ENCODE data around the gene COA1. TPM values are rescaled to one million over a fixed set of nuclear protein-coding genes. Genes with fewer than 3 reads are reported as not detected.

Gene COA1
- total and polyA plus RNA-seq, 2 donors = 71.5 to 89.2 TPM

DNA sequence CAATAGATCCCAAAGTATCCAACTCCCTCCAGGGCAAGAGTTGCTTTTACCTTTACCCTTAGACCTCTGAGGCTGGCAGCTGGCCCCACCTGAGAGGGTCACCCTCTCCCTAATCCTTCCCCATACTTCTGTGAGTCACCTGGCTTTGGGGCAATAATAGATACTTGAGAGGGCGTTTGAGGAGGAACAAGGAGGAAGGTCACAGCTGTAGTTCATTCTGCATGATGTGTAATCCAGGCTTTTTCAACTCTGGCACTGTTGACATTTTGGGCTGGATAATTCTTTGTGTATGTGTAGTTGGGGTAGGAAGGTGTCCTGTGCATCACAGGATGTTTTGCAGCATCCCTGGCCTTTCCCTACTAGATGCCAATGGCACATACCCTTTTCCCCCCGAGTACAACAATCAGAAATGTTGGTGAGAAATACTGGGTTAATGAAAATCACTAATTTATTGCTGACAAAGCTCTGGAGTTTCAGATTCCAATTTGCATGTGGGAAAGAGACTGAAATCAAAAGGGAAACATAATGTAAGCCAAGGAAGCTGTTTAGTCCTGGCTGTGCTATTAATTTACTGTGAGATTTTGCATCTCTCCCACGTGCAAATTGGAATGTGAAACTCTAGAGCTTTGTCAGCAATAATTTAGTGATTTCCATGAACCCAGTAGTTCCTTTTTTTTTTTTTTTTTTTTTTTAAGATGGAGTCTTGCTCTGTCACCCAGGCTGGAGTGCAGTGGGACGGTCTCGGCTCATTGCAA, 32.8 kb upstream of the COA1 start:
- Histone ChIP-seq H3K4me3 (ENCODE audit: low read length in 2 of 2) (no peak overlapping the region), H3K9me3 (ENCODE audit: control insufficient read depth in 2 of 2, insufficient read depth in 1 of 2, low read length in 1 of 2) (no peaks in the 10 kb centered on the region), H3K36me3 (ENCODE audit: control insufficient read depth in 2 of 2, insufficient read depth in 2 of 2, low read length in 1 of 2) (no peaks in the 10 kb centered on the region), H3K4me1 (ENCODE audit: control insufficient read depth in 2 of 2, insufficient read depth in 2 of 2, low read length in 2 of 2) (peaks cover 2 to 15% of the 10 kb centered on the region in 2 donors), H3K27ac (ENCODE audit: low read depth in 1 of 2, low read length in 1 of 2) (peak overlapping the region in 1 of 2 donors; percentile 11), H3K27me3 (ENCODE audit: control insufficient read depth in 2 of 2, insufficient read depth in 1 of 2, low read length in 1 of 2) (peaks cover 0 to 15% of the 10 kb centered on the region in 2 donors)
- 82% methylated on average over 5 of the region's 5 CpGs for WGBS
- no peak for DNase-seq (ENCODE audit: low read depth in 6 of 9, low spot score in 9 of 9)

DNA sequence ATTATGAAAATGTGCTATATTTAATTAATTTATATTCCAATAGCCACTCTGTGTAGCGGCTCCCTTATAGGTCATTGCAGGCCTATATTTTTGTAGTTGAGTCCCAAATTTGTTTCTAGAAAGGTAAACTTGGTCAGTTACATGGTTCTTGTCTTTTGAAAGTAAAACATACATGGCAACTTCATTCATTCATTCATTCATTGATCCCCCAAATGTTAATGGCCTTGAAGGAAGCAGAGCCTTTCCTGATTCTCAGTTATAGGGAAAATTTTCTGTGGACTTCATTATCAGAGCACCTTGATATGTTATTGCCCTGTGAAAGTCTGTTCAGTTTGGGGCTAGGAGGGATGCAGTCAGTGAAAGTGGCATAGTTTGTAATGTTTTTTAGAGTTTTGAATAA, 32.1 kb upstream of the COA1 start:
- H3K27me3 ChIP-seq (ENCODE audit: control insufficient read depth in 2 of 2, insufficient read depth in 1 of 2, low read length in 1 of 2) = peaks cover 0 to 15% of the 10 kb centered on the region in 2 donors
- H3K4me1 ChIP-seq (ENCODE audit: control insufficient read depth in 2 of 2, insufficient read depth in 2 of 2, low read length in 2 of 2) = peaks cover 2 to 15% of the 10 kb centered on the region in 2 donors
- no peaks in the 10 kb centered on the region for H3K36me3 ChIP-seq (ENCODE audit: control insufficient read depth in 2 of 2, insufficient read depth in 2 of 2, low read length in 1 of 2)
- no peak overlapping the region for H3K4me3 ChIP-seq (ENCODE audit: low read length in 2 of 2)
- no peak overlapping the region for H3K27ac ChIP-seq (ENCODE audit: low read depth in 1 of 2, low read length in 1 of 2)
- H3K9me3 ChIP-seq (ENCODE audit: control insufficient read depth in 2 of 2, insufficient read depth in 1 of 2, low read length in 1 of 2) = no peaks in the 10 kb centered on the region
- WGBS = 95% methylated on average over 1 of the region's 1 CpG
- DNase-seq (ENCODE audit: low read depth in 6 of 9, low spot score in 9 of 9) = no peak

- no peaks in the 10 kb centered on the region for H3K36me3 ChIP-seq (ENCODE audit: control insufficient read depth in 2 of 2, insufficient read depth in 2 of 2, low read length in 1 of 2)
- H3K4me3 ChIP-seq (ENCODE audit: low read length in 2 of 2) = no peak overlapping the region
- peaks cover 2 to 15% of the 10 kb centered on the region in 2 donors for H3K4me1 ChIP-seq (ENCODE audit: control insufficient read depth in 2 of 2, insufficient read depth in 2 of 2, low read length in 2 of 2)
- peaks cover 0 to 15% of the 10 kb centered on the region in 2 donors for H3K27me3 ChIP-seq (ENCODE audit: control insufficient read depth in 2 of 2, insufficient read depth in 1 of 2, low read length in 1 of 2)
- H3K9me3 ChIP-seq (ENCODE audit: control insufficient read depth in 2 of 2, insufficient read depth in 1 of 2, low read length in 1 of 2) = no peaks in the 10 kb centered on the region
- WGBS = 99% methylated on average over 5 of the region's 5 CpGs
- H3K27ac ChIP-seq (ENCODE audit: low read depth in 1 of 2, low read length in 1 of 2) = no peak overlapping the region
- DNase-seq (ENCODE audit: low read depth in 6 of 9, low spot score in 9 of 9) = no peak
Measured at GRCh38 chr7:43760861-43761260, 31.5 kb upstream of the COA1 start.

- Histone ChIP-seq H3K27ac (ENCODE audit: low read depth in 1 of 2, low read length in 1 of 2) (peak overlapping the region; percentile 22 to 32), H3K9me3 (ENCODE audit: control insufficient read depth in 2 of 2, insufficient read depth in 1 of 2, low read length in 1 of 2) (no peaks in the 10 kb centered on the region), H3K27me3 (ENCODE audit: control insufficient read depth in 2 of 2, insufficient read depth in 1 of 2, low read length in 1 of 2) (peaks cover 0 to 15% of the 10 kb centered on the region in 2 donors), H3K36me3 (ENCODE audit: control insufficient read depth in 2 of 2, insufficient read depth in 2 of 2, low read length in 1 of 2) (no peaks in the 10 kb centered on the region), H3K4me3 (ENCODE audit: low read length in 2 of 2) (peak overlapping the region; percentile 48 to 85), H3K4me1 (ENCODE audit: control insufficient read depth in 2 of 2, insufficient read depth in 2 of 2, low read length in 2 of 2) (peaks cover 2 to 7% of the 10 kb centered on the region in 2 donors)
- DNase-seq (ENCODE audit: low read depth in 6 of 9, low spot score in 9 of 9) = peak in 3 of 9 donors; percentile 15 to 59 (median 28)
- WGBS = 7% methylated on average over 56 of the region's 56 CpGs
Measured at GRCh38 chr7:43758822-43759683, 29.7 kb upstream of the COA1 start.

- 3% methylated on average over 67 of the region's 67 CpGs for WGBS
- DNase-seq (ENCODE audit: low read depth in 6 of 9, low spot score in 9 of 9) = peak in 3 of 9 donors; percentile 33 to 64 (median 44)
- H3K27ac ChIP-seq (ENCODE audit: low read depth in 1 of 2, low read length in 1 of 2) = peak within 1 kb of the TSS; percentile 22 to 38
- H3K4me1 ChIP-seq (ENCODE audit: control insufficient read depth in 2 of 2, insufficient read depth in 2 of 2, low read length in 2 of 2) = peaks cover 2 to 5% of the 10 kb centered on the region in 2 donors
- H3K9me3 ChIP-seq (ENCODE audit: control insufficient read depth in 2 of 2, insufficient read depth in 1 of 2, low read length in 1 of 2) = no peaks in the 10 kb centered on the region
- H3K4me3 ChIP-seq (ENCODE audit: low read length in 2 of 2) = peak within 1 kb of the TSS; percentile 48 to 85
- peaks cover 0 to 15% of the 10 kb centered on the region in 2 donors for H3K27me3 ChIP-seq (ENCODE audit: control insufficient read depth in 2 of 2, insufficient read depth in 1 of 2, low read length in 1 of 2)
- no peaks in the 10 kb centered on the region for H3K36me3 ChIP-seq (ENCODE audit: control insufficient read depth in 2 of 2, insufficient read depth in 2 of 2, low read length in 1 of 2)
Measured at GRCh38 chr7:43758029-43758821, 28.9 kb upstream of the COA1 start, which contains the start of gene BLVRA. Gene BLVRA, plus strand, starts transcription at chr7:43758680. Its CDS starts 12,479 bp downstream, at chr7:43771159.

GRCh38 chr7:43757073-43757720, 27.9 kb upstream of the COA1 start:
- no peaks in the 10 kb centered on the region for H3K36me3 ChIP-seq (ENCODE audit: control insufficient read depth in 2 of 2, insufficient read depth in 2 of 2, low read length in 1 of 2)
- H3K27me3 ChIP-seq (ENCODE audit: control insufficient read depth in 2 of 2, insufficient read depth in 1 of 2, low read length in 1 of 2) = peaks cover 0 to 15% of the 10 kb centered on the region in 2 donors
- no peak overlapping the region for H3K27ac ChIP-seq (ENCODE audit: low read depth in 1 of 2, low read length in 1 of 2)
- no peak for DNase-seq (ENCODE audit: low read depth in 6 of 9, low spot score in 9 of 9)
- H3K9me3 ChIP-seq (ENCODE audit: control insufficient read depth in 2 of 2, insufficient read depth in 1 of 2, low read length in 1 of 2) = no peaks in the 10 kb centered on the region
- 96% methylated on average over 2 of the region's 2 CpGs for WGBS
- H3K4me3 ChIP-seq (ENCODE audit: low read length in 2 of 2) = no peak overlapping the region
- peaks cover 2 to 5% of the 10 kb centered on the region in 2 donors for H3K4me1 ChIP-seq (ENCODE audit: control insufficient read depth in 2 of 2, insufficient read depth in 2 of 2, low read length in 2 of 2)

GRCh38 chr7:43756368-43757072, 27.2 kb upstream of the COA1 start:
- Histone ChIP-seq H3K27me3 (ENCODE audit: control insufficient read depth in 2 of 2, insufficient read depth in 1 of 2, low read length in 1 of 2) (peaks cover 0 to 15% of the 10 kb centered on the region in 2 donors), H3K9me3 (ENCODE audit: control insufficient read depth in 2 of 2, insufficient read depth in 1 of 2, low read length in 1 of 2) (no peaks in the 10 kb centered on the region), H3K4me3 (ENCODE audit: low read length in 2 of 2) (no peak overlapping the region), H3K27ac (ENCODE audit: low read depth in 1 of 2, low read length in 1 of 2) (no peak overlapping the region), H3K4me1 (ENCODE audit: control insufficient read depth in 2 of 2, insufficient read depth in 2 of 2, low read length in 2 of 2) (peaks cover 2 to 5% of the 10 kb centered on the region in 2 donors), H3K36me3 (ENCODE audit: control insufficient read depth in 2 of 2, insufficient read depth in 2 of 2, low read length in 1 of 2) (no peaks in the 10 kb centered on the region)
- 89% methylated on average over 1 of the region's 1 CpG for WGBS
- no peak for DNase-seq (ENCODE audit: low read depth in 6 of 9, low spot score in 9 of 9)

DNA sequence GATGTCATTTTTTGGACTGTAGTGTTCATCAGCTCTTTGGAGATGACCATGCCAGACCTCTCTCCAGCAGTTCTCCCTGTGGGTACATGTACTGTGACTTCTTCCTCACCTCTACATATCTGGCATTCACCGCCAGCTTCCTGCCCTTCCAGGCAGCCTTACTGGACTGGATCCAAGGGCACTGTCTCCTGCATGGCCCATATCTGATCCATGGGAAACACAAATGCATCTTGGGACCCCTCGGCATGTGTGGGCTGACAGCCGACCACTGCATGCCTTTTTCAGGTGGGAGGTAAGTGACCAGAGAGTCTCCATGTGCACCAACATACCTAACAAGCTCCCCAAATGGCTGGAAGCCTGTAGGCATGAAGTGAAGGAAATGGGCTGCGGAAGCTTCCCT, 25.3 kb upstream of the COA1 start:
- WGBS = 98% methylated on average over 4 of the region's 4 CpGs
- H3K4me3 ChIP-seq (ENCODE audit: low read length in 2 of 2) = no peak overlapping the region
- DNase-seq (ENCODE audit: low read depth in 6 of 9, low spot score in 9 of 9) = no peak
- peaks cover 1 to 6% of the 10 kb centered on the region in 2 donors for H3K9me3 ChIP-seq (ENCODE audit: control insufficient read depth in 2 of 2, insufficient read depth in 1 of 2, low read length in 1 of 2)
- peaks cover 0 to 15% of the 10 kb centered on the region in 2 donors for H3K27me3 ChIP-seq (ENCODE audit: control insufficient read depth in 2 of 2, insufficient read depth in 1 of 2, low read length in 1 of 2)
- no peaks in the 10 kb centered on the region for H3K36me3 ChIP-seq (ENCODE audit: control insufficient read depth in 2 of 2, insufficient read depth in 2 of 2, low read length in 1 of 2)
- peaks cover 2 to 5% of the 10 kb centered on the region in 2 donors for H3K4me1 ChIP-seq (ENCODE audit: control insufficient read depth in 2 of 2, insufficient read depth in 2 of 2, low read length in 2 of 2)
- H3K27ac ChIP-seq (ENCODE audit: low read depth in 1 of 2, low read length in 1 of 2) = no peak overlapping the region

All from thymus (tissue), 11 donors.